OCI-LY7 (cell line): ENCODE results near the gene PHF12. TPM values are rescaled to one million over a fixed set of nuclear protein-coding genes. Genes with fewer than 3 reads are reported as not detected.

Experiments
- BruUV-seq: library from RNA; stranded (reverse); fragments of 400-500 nt; replicated peaks from 2 replicates; lab custom pipeline; 2021; lab: Mats Ljungman, UMichigan
- CTCF ChIA-PET: fragments of 300-600 bp; sonication (Branson Sonifier 250); formaldehyde crosslinking; loops from one replicate; lab custom pipeline; 2022; ENCODE audit warnings: antibody characterized with exemption; ENCODE audit not compliant: unreplicated experiment; lab: Charles Lee
- POLR2A ChIA-PET: fragments of 300-600 bp; sonication (Branson Sonifier 250); formaldehyde crosslinking; loops from one replicate; lab custom pipeline; 2022; ENCODE audit warnings: antibody characterized with exemption; lab: Charles Lee
- DNase-seq: peaks from one replicate; pipeline ENCODE4 v3.0.0-alpha.2; 2015; ENCODE audit warnings: low spot score
- H2AFZ ChIP-seq: fragments of 200-600 bp; sonication (generic), shearing (Covaris generic); 2 replicates; pipeline ENCODE4 v1.6.1; 2014; ENCODE audit warnings: mild to moderate bottlenecking, antibody characterized with exemption, low read length, moderate library complexity
- H3K27ac ChIP-seq: fragments of 200-600 bp; sonication (generic); 2 replicates; pipeline ENCODE4 v1.5.1; 2014; ENCODE audit warnings: mixed run types, low read depth, mild to moderate bottlenecking, moderate library complexity, low read length, inconsistent platforms; ENCODE audit not compliant: poor library complexity, severe bottlenecking
- H3K36me3 ChIP-seq: fragments of 200-600 bp; sonication (generic); 2 replicates; pipeline ENCODE4 v1.6.1; 2014; ENCODE audit warnings: mild to moderate bottlenecking, antibody characterized with exemption, low read length, moderate library complexity, mixed read lengths; ENCODE audit not compliant: insufficient read depth
- H3K4me1 ChIP-seq: fragments of 200-600 bp; sonication (generic); 2 replicates; pipeline ENCODE4 v1.5.1; 2014; ENCODE audit warnings: mild to moderate bottlenecking, low read length; ENCODE audit not compliant: insufficient read depth, poor library complexity, severe bottlenecking
- H3K4me2 ChIP-seq: fragments of 200-600 bp; sonication (generic); 2 replicates; pipeline ENCODE4 v1.6.1; 2014; ENCODE audit warnings: mild to moderate bottlenecking, low read length
- H3K4me3 ChIP-seq: fragments of 200-600 bp; sonication (generic); 2 replicates; pipeline ENCODE4 v1.5.1; 2014; ENCODE audit warnings: mild to moderate bottlenecking, low read depth, low read length; ENCODE audit not compliant: poor library complexity, severe bottlenecking
- H3K79me2 ChIP-seq: fragments of 200-600 bp; sonication (generic); 2 replicates; pipeline ENCODE4 v1.6.1; 2016; ENCODE audit warnings: low read depth, mild to moderate bottlenecking, low read length, moderate library complexity, mixed read lengths; ENCODE audit not compliant: insufficient read depth
- H3K9me2 ChIP-seq: fragments of 200-600 bp; sonication (generic); 2 replicates; pipeline ENCODE4 v1.6.1; 2016; ENCODE audit warnings: mild to moderate bottlenecking, low read length, mixed read lengths; ENCODE audit not compliant: insufficient read depth
- H3K9me3 ChIP-seq: fragments of 200-600 bp; sonication (generic); 2 replicates; pipeline ENCODE4 v1.6.1; 2014; ENCODE audit warnings: mild to moderate bottlenecking, mixed run types, low read length, mixed read lengths
- H4K20me1 ChIP-seq: fragments of 200-600 bp; sonication (generic); 2 replicates; pipeline ENCODE4 v1.6.1; 2014; ENCODE audit warnings: mild to moderate bottlenecking, antibody characterized with exemption, low read length, moderate library complexity, mixed read lengths; ENCODE audit not compliant: insufficient read depth
- EZH2phosphoT487 ChIP-seq: fragments of 200-600 bp; sonication (generic); IDR thresholded peaks from 2 replicates; pipeline ENCODE4 v1.6.1; 2018; ENCODE audit warnings: low read depth, borderline replicate concordance, mild to moderate bottlenecking, mixed run types, antibody characterized with exemption, low read length, moderate library complexity, mixed read lengths
- intact Hi-C: fragments of 100-400 bp; cut with micrococcal nuclease; formaldehyde crosslinking; loops from one replicate; pipeline ENCODE4 v1.10.0; 2022; ENCODE audit not compliant: unreplicated experiment
- microRNA-seq: library from miRNA; unstranded; fragments of <30 nt; microRNA quantifications from one replicate; pipeline ENCODE4 v1.2.0, GENCODE V29; 2022; ENCODE audit warnings: borderline replicate concordance
- total RNA-seq, 2 experiments: library from RNA; depleted of rRNA in 1 of 2; stranded (reverse); fragments of >200 nt in 1 of 2; shearing (Covaris generic) in 1 of 2; gene quantifications; 2 replicates each; pipeline ENCODE4 v1.2.3, GENCODE V29; 2014 to 2022
- TF ChIP-seq, protein P1 (sequence below): fragments of 200-600 bp; sonication (generic); conservative IDR thresholded peaks from 2 replicates; pipeline ENCODE4 v1.5.1; 2014; ENCODE audit warnings: mild to moderate bottlenecking, antibody characterized with exemption, low read length, moderate library complexity, mixed read lengths

Gene PHF12
- total RNA-seq, 2 experiments from 2014 or later: 40.6 to 62.5 TPM

DNA sequence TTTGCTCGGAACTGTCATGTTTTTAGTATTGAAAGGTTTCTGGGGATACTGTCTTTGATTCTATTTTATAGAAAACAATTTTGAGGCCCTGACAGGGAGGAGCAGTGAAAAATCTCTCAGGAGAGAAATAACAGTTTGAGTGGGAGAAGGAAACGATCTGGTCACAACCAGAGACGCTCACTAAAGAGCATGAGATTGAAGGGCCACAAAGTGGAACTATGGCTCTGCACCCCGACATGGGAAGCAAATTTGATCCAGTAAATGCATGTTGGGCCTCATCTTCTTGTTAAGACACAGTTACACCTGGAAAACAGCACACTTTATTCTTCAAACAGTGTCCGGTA lies 96.0 kb downstream of the PHF12 start:
- TF ChIP-seq, protein P1, sequence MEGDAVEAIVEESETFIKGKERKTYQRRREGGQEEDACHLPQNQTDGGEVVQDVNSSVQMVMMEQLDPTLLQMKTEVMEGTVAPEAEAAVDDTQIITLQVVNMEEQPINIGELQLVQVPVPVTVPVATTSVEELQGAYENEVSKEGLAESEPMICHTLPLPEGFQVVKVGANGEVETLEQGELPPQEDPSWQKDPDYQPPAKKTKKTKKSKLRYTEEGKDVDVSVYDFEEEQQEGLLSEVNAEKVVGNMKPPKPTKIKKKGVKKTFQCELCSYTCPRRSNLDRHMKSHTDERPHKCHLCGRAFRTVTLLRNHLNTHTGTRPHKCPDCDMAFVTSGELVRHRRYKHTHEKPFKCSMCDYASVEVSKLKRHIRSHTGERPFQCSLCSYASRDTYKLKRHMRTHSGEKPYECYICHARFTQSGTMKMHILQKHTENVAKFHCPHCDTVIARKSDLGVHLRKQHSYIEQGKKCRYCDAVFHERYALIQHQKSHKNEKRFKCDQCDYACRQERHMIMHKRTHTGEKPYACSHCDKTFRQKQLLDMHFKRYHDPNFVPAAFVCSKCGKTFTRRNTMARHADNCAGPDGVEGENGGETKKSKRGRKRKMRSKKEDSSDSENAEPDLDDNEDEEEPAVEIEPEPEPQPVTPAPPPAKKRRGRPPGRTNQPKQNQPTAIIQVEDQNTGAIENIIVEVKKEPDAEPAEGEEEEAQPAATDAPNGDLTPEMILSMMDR: no peak
- TF ChIP-seq EZH2phosphoT487: no peak
- peak overlapping the region; percentile 39 for H3K27ac ChIP-seq
- H4K20me1 ChIP-seq: no peaks in the 10 kb centered on the region
- peaks cover 15% of the 10 kb centered on the region; the same call in 1 of the 2 replicates for H3K79me2 ChIP-seq
- ChIA-PET CTCF (no interaction called here), POLR2A (interaction anchor here (0.5 to 2.0 kb wide), 4 partner anchors 10 to 44 kb away, joined by 3 to 6 read pairs (median 6); partner anchors contain the start of gene FAM222B)
- BruUV-seq: TSS peak; percentile 87
- H3K4me2 ChIP-seq: peak overlapping the region; percentile 77
- no peaks in the 10 kb centered on the region for H3K9me3 ChIP-seq
- no peaks in the 10 kb centered on the region for H3K9me2 ChIP-seq
- DNase-seq: no peak
- peaks cover 15% of the 10 kb centered on the region for H3K4me1 ChIP-seq
- peaks cover 26% of the 10 kb centered on the region for H3K36me3 ChIP-seq
- H2AFZ ChIP-seq: peak overlapping the region; percentile 98
- intact Hi-C loops: loop anchor here (2.0 kb wide), 1 partner anchor 47 kb away; the partner anchor contains the start of gene DHRS13
- H3K4me3 ChIP-seq: peak overlapping the region; percentile 94

Small RNA genes within 50 kb of the gene (microRNA-seq; reads per million reads assigned to microRNA genes)
- gene MIR451B: not detected

Other genes starting within 250 kb of the PHF12 start
- gene PROCA1, start 239.6 kb downstream of the PHF12 start, total RNA-seq (2014; rRNA removed; shearing (Covaris generic)): 4.5 and 11.3 TPM in 2 replicates
- 4.6 and 5.9 TPM in 2 replicates for gene PROCA1, start 239.6 kb downstream of the PHF12 start, total RNA-seq (2022)
- 0.22 TPM in 1 of 2 replicates, not detected in the other for gene RAB34, start 233.7 kb downstream of the PHF12 start, total RNA-seq (2014; rRNA removed; shearing (Covaris generic))
- gene RAB34, start 233.7 kb downstream of the PHF12 start, total RNA-seq (2022): 0.46 and 0.99 TPM in 2 replicates
- gene RPL23A, start 231.5 kb downstream of the PHF12 start, total RNA-seq (2014; rRNA removed; shearing (Covaris generic)): 930 and 1,152 TPM in 2 replicates
- gene RPL23A, start 231.5 kb downstream of the PHF12 start, total RNA-seq (2022): 2,557 and 2,633 TPM in 2 replicates
- 0.28 and 1.6 TPM in 2 replicates for gene TLCD1, start 225.3 kb downstream of the PHF12 start, total RNA-seq (2014; rRNA removed; shearing (Covaris generic))
- gene TLCD1, start 225.3 kb downstream of the PHF12 start, total RNA-seq (2022): 2.5 and 3.4 TPM in 2 replicates
- 12.2 and 17.0 TPM in 2 replicates for gene NEK8, start 222.7 kb downstream of the PHF12 start, total RNA-seq (2014; rRNA removed; shearing (Covaris generic))
- 14.0 and 15.1 TPM in 2 replicates for gene NEK8, start 222.7 kb downstream of the PHF12 start, total RNA-seq (2022)
- gene TRAF4, start 207.5 kb downstream of the PHF12 start, total RNA-seq (2014; rRNA removed; shearing (Covaris generic)): 73.6 and 105 TPM in 2 replicates
- 116 and 123 TPM in 2 replicates for gene TRAF4, start 207.5 kb downstream of the PHF12 start, total RNA-seq (2022)
- gene FAM222B, start 108.7 kb downstream of the PHF12 start, total RNA-seq (2014; rRNA removed; shearing (Covaris generic)): 4.0 and 4.6 TPM in 2 replicates
- gene FAM222B, start 108.7 kb downstream of the PHF12 start, total RNA-seq (2022): 15.2 and 19.7 TPM in 2 replicates
- gene ERAL1, start 96.5 kb downstream of the PHF12 start, total RNA-seq (2014; rRNA removed; shearing (Covaris generic)): 25.0 and 30.8 TPM in 2 replicates
- gene ERAL1, start 96.5 kb downstream of the PHF12 start, total RNA-seq (2022): 58.0 and 62.1 TPM in 2 replicates
- gene FLOT2, start 53.8 kb downstream of the PHF12 start, total RNA-seq (2014; rRNA removed; shearing (Covaris generic)): 43.5 and 46.5 TPM in 2 replicates
- 110 and 122 TPM in 2 replicates for gene FLOT2, start 53.8 kb downstream of the PHF12 start, total RNA-seq (2022)
- gene DHRS13, start 48.4 kb downstream of the PHF12 start, total RNA-seq (2014; rRNA removed; shearing (Covaris generic)): 27.1 and 28.4 TPM in 2 replicates
- gene DHRS13, start 48.4 kb downstream of the PHF12 start, total RNA-seq (2022): 27.2 and 29.2 TPM in 2 replicates
- gene SEZ6, start 54.5 kb upstream of the PHF12 start, total RNA-seq (2014; rRNA removed; shearing (Covaris generic)): not detected in 2 replicates
- gene SEZ6, start 54.5 kb upstream of the PHF12 start, total RNA-seq (2022): 0.53 TPM in 1 of 2 replicates, not detected in the other
- 1.3 and 3.8 TPM in 2 replicates for gene PIPOX, start 91.6 kb upstream of the PHF12 start, total RNA-seq (2014; rRNA removed; shearing (Covaris generic))
- gene PIPOX, start 91.6 kb upstream of the PHF12 start, total RNA-seq (2022): 4.0 and 4.1 TPM in 2 replicates
- 124 and 131 TPM in 2 replicates for gene MYO18A, start 228.9 kb upstream of the PHF12 start, total RNA-seq (2014; rRNA removed; shearing (Covaris generic))
- 128 and 143 TPM in 2 replicates for gene MYO18A, start 228.9 kb upstream of the PHF12 start, total RNA-seq (2022)